ENCODE results near the gene SKOR1. TPM values are rescaled to one million over a fixed set of nuclear protein-coding genes. Genes with fewer than 3 reads are reported as not detected.

SKOR1 gene
- total RNA-seq, 1 experiment from 2014 or later, result 0.13 TPM

- Mint-ChIP-seq H3K27me3 (ENCODE audit: low read depth) (peaks cover 1% of the 10 kb centered on the region; the same call in 1 of the 2 replicates), H3K4me3 (no peak overlapping the region), H3K36me3 (ENCODE audit: insufficient read depth in 1 of 3, low read depth in 3 of 3) (no peaks in the 10 kb centered on the region), H3K9me3 (no peaks in the 10 kb centered on the region), H3K4me1 (peaks cover 44 to 53% of the 10 kb centered on the region in 2 experiments), H3K27ac (no peak overlapping the region; a peak in 1 of 7 replicates)
- no peak overlapping the region for H2AK5ac ChIP-seq (ENCODE audit: insufficient read length, low read length)
- H2AFZ ChIP-seq (ENCODE audit: low read length), result no peak overlapping the region
- WGBS (ENCODE audit: extremely low coverage, insufficient read length, low lambda C conversion rate), result no CpG with 5 or more reads among the region's 5 CpGs
- H2BK15ac ChIP-seq (ENCODE audit: low read depth, low read length), result no peak overlapping the region
- no peak overlapping the region for H3K18ac ChIP-seq (ENCODE audit: insufficient read length, low read depth, low read length)
- no peak overlapping the region for H4K8ac ChIP-seq (replicated peaks; ENCODE audit: insufficient read length, low read depth, low read length)
- no peaks in the 10 kb centered on the region for H4K20me1 ChIP-seq (ENCODE audit: control insufficient read depth, insufficient read depth, insufficient read length)
- H4K5ac ChIP-seq (ENCODE audit: insufficient read length, low read depth, low read length), result no peak overlapping the region
- H3K9me3 ChIP-seq (ENCODE audit: control insufficient read depth, low read depth, low read length), result no peaks in the 10 kb centered on the region
- no peaks in the 10 kb centered on the region for H3K79me1 ChIP-seq (ENCODE audit: insufficient read depth, low read depth, low read length, poor library complexity, severe bottlenecking)
- no peaks in the 10 kb centered on the region for H3K79me2 ChIP-seq (ENCODE audit: insufficient read depth, low read length)
- H2BK20ac ChIP-seq (ENCODE audit: low read depth, low read length, poor library complexity, severe bottlenecking), result no peak overlapping the region
- no peak overlapping the region for H4K91ac ChIP-seq (ENCODE audit: insufficient read length, low read depth, low read length)
- no peak overlapping the region for H3K56ac ChIP-seq (ENCODE audit: insufficient read length, low read depth, low read length)
- no peak for TF ChIP-seq CTCF (conservative IDR thresholded peaks at IDR 0.05)
- no peaks in the 10 kb centered on the region for H3K23me2 ChIP-seq (ENCODE audit: insufficient read length, low read depth, low read length, poor library complexity, severe bottlenecking)
- no peak overlapping the region for H3K27ac ChIP-seq (ENCODE audit: insufficient read length, low read depth, low read length)
- no peak overlapping the region for H2BK120ac ChIP-seq (ENCODE audit: low read depth, low read length, poor library complexity, severe bottlenecking)
- no peak overlapping the region; the same call in 1 of the 2 replicates for H3K14ac ChIP-seq (ENCODE audit: insufficient read depth, low read length)
- H3K23ac ChIP-seq (ENCODE audit: insufficient read length, low read depth, low read length), result no peak overlapping the region
- H3K4me2 ChIP-seq (ENCODE audit: insufficient read depth, insufficient read length, low read length), result no peak overlapping the region
- H3K4ac ChIP-seq (ENCODE audit: low read depth, low read length), result no peak overlapping the region
- H2BK12ac ChIP-seq (ENCODE audit: insufficient read length, low read depth, low read length), result no peak overlapping the region
- H2BK5ac ChIP-seq (ENCODE audit: insufficient read length, low read length), result no peak overlapping the region
- peaks cover 2% of the 10 kb centered on the region; the same call in 1 of the 2 replicates for H3K4me1 ChIP-seq (ENCODE audit: insufficient read depth, low read length)
- H3K9ac ChIP-seq (ENCODE audit: extremely low read depth, insufficient read length, low read length), result no peak overlapping the region
- no peak overlapping the region for H3T11ph ChIP-seq (ENCODE audit: low read length)
- DNase-seq, result no peak
- no peaks in the 10 kb centered on the region for H3K27me3 ChIP-seq (ENCODE audit: insufficient read depth, low read length)
Measured at GRCh38 chr15:67785431-67785830, 39.9 kb upstream of the SKOR1 start.
